ENCODE results near the gene UBASH3A.
"Not testable (repeated sequence)": the region's sequence is repeated elsewhere in the genome, so short reads cannot be mapped to it uniquely, and the experiment has no call there.

UBASH3A gene

GRCh38 chr21:42406866-42407265 is 3.2 kb downstream of the UBASH3A start:
- Histone ChIP-seq H3K27me3 (ENCODE audit: insufficient read depth, low read length, poor library complexity) (no peaks in the 10 kb centered on the region), H2AFZ (ENCODE audit: low read depth, low read length) (peak overlapping the region; percentile 54; the same call in 1 of the 2 replicates), H3K4me3 (ENCODE audit: low read depth in 1 of 2, low read length in 2 of 2) (peak overlapping the region; percentile 39 to 67; a peak in 3 of 4 replicates), H3K4me2 (ENCODE audit: insufficient read depth, low read length) (peak overlapping the region; percentile 79), H3K4me1 (ENCODE audit: insufficient read depth, low read length) (peaks cover 66% of the 10 kb centered on the region), H3K36me3 (ENCODE audit: insufficient read depth, low read length) (peaks cover 52% of the 10 kb centered on the region), H4K20me1 (ENCODE audit: insufficient read depth, low read length) (peaks cover 14% of the 10 kb centered on the region; the same call in 1 of the 2 replicates), H3K27ac (ENCODE audit: low read length) (peak overlapping the region; percentile 91), H3K9ac (ENCODE audit: low read depth, low read length) (peak overlapping the region; percentile 89), H3K79me2 (ENCODE audit: insufficient read depth, low read length) (peaks cover 94% of the 10 kb centered on the region), H3K9me3 (ENCODE audit: insufficient read depth, low read length, severe bottlenecking) (peaks cover 4% of the 10 kb centered on the region)
- no peak for TF ChIP-seq CTCF (IDR thresholded peaks at IDR 0.05; ENCODE audit: borderline replicate concordance, extremely low read depth, low read length, poor library complexity, severe bottlenecking)
- TF ChIP-seq EZH2 (IDR thresholded peaks at IDR 0.05; ENCODE audit: borderline replicate concordance, low read depth, low read length, severe bottlenecking) = no peak
- no peak for DNase-seq
- no peak for ATAC-seq (ENCODE audit: insufficient read depth, low read depth)

GRCh38 chr21:42407476-42407875 is 3.8 kb downstream of the UBASH3A start:
- peak overlapping the region; percentile 91 for H3K27ac ChIP-seq (ENCODE audit: low read length)
- DNase-seq (no peak), ATAC-seq (ENCODE audit: insufficient read depth, low read depth) (no peak)
- peaks cover 95% of the 10 kb centered on the region for H3K79me2 ChIP-seq (ENCODE audit: insufficient read depth, low read length)
- peak overlapping the region in 1 of 2 experiments; percentile 67; a peak in 2 of 4 replicates for H3K4me3 ChIP-seq (ENCODE audit: low read depth in 1 of 2, low read length in 2 of 2)
- H3K36me3 ChIP-seq (ENCODE audit: insufficient read depth, low read length) = peaks cover 58% of the 10 kb centered on the region
- peak overlapping the region; percentile 89 for H3K9ac ChIP-seq (ENCODE audit: low read depth, low read length)
- H4K20me1 ChIP-seq (ENCODE audit: insufficient read depth, low read length) = peaks cover 16% of the 10 kb centered on the region; the same call in 1 of the 2 replicates
- no peak for TF ChIP-seq CTCF (IDR thresholded peaks at IDR 0.05; ENCODE audit: borderline replicate concordance, extremely low read depth, low read length, poor library complexity, severe bottlenecking)
- no peak for TF ChIP-seq EZH2 (IDR thresholded peaks at IDR 0.05; ENCODE audit: borderline replicate concordance, low read depth, low read length, severe bottlenecking)
- peak overlapping the region; percentile 79 for H3K4me2 ChIP-seq (ENCODE audit: insufficient read depth, low read length)
- no peaks in the 10 kb centered on the region for H3K9me3 ChIP-seq (ENCODE audit: insufficient read depth, low read length, severe bottlenecking)
- H3K27me3 ChIP-seq (ENCODE audit: insufficient read depth, low read length, poor library complexity) = no peaks in the 10 kb centered on the region
- H3K4me1 ChIP-seq (ENCODE audit: insufficient read depth, low read length) = peaks cover 62% of the 10 kb centered on the region
- no peak overlapping the region for H2AFZ ChIP-seq (ENCODE audit: low read depth, low read length)

- not testable (repeated sequence) for H3K27me3 ChIP-seq (ENCODE audit: insufficient read depth, low read length, poor library complexity); H3K4me2 ChIP-seq (ENCODE audit: insufficient read depth, low read length); H3K4me3 ChIP-seq (ENCODE audit: low read depth in 1 of 2, low read length in 2 of 2); H3K9ac ChIP-seq (ENCODE audit: low read depth, low read length); DNase-seq; H2AFZ ChIP-seq (ENCODE audit: low read depth, low read length); H3K9me3 ChIP-seq (ENCODE audit: insufficient read depth, low read length, severe bottlenecking); ATAC-seq (ENCODE audit: insufficient read depth, low read depth)
- peaks cover 70% of the 10 kb centered on the region for H3K36me3 ChIP-seq (ENCODE audit: insufficient read depth, low read length)
- H4K20me1 ChIP-seq (ENCODE audit: insufficient read depth, low read length) = peaks cover 16% of the 10 kb centered on the region; the same call in 1 of the 2 replicates
- peaks cover 50% of the 10 kb centered on the region for H3K4me1 ChIP-seq (ENCODE audit: insufficient read depth, low read length)
- H3K79me2 ChIP-seq (ENCODE audit: insufficient read depth, low read length) = peaks cover 88% of the 10 kb centered on the region
- 0 out of 2 replicates have a peak overlapping the region, but pooled peaks have one; percentile 2 for H3K27ac ChIP-seq (ENCODE audit: low read length)
Measured at GRCh38 chr21:42408718-42409117, 5.0 kb downstream of the UBASH3A start.

- peaks cover 82% of the 10 kb centered on the region for H3K79me2 ChIP-seq (ENCODE audit: insufficient read depth, low read length)
- peaks cover 77% of the 10 kb centered on the region for H3K36me3 ChIP-seq (ENCODE audit: insufficient read depth, low read length)
- no peak overlapping the region for H3K4me2 ChIP-seq (ENCODE audit: insufficient read depth, low read length)
- peaks cover 45% of the 10 kb centered on the region for H3K4me1 ChIP-seq (ENCODE audit: insufficient read depth, low read length)
- ATAC-seq (ENCODE audit: insufficient read depth, low read depth) (no peak), DNase-seq (no peak)
- H2AFZ ChIP-seq (ENCODE audit: low read depth, low read length) = no peak overlapping the region
- H3K9ac ChIP-seq (ENCODE audit: low read depth, low read length) = no peak overlapping the region
- H3K4me3 ChIP-seq (ENCODE audit: low read depth in 1 of 2, low read length in 2 of 2) = no peak overlapping the region
- H4K20me1 ChIP-seq (ENCODE audit: insufficient read depth, low read length) = peaks cover 16% of the 10 kb centered on the region; the same call in 1 of the 2 replicates
- no peaks in the 10 kb centered on the region for H3K9me3 ChIP-seq (ENCODE audit: insufficient read depth, low read length, severe bottlenecking)
- TF ChIP-seq EZH2 (IDR thresholded peaks at IDR 0.05; ENCODE audit: borderline replicate concordance, low read depth, low read length, severe bottlenecking) (no peak), CTCF (IDR thresholded peaks at IDR 0.05; ENCODE audit: borderline replicate concordance, extremely low read depth, low read length, poor library complexity, severe bottlenecking) (no peak)
- H3K27me3 ChIP-seq (ENCODE audit: insufficient read depth, low read length, poor library complexity) = no peaks in the 10 kb centered on the region
- H3K27ac ChIP-seq (ENCODE audit: low read length) = peak overlapping the region; percentile 31; the same call in 1 of the 2 replicates
Measured at GRCh38 chr21:42409366-42409765, 5.7 kb downstream of the UBASH3A start.
